NCI-H2227 (cell line): Measurements from ENCODE around the gene TEC.
"Not testable (repeated sequence)": the region's sequence is repeated elsewhere in the genome, so short reads cannot be mapped to it uniquely, and the experiment has no call there.

Source experiments
- DNase-seq: peaks from one replicate; lab custom pipeline; 2025; ENCODE audit not compliant: unreplicated experiment; lab: John Stamatoyannopoulos, UW

Gene TEC

GRCh38 chr4:48268956-48269860, at the start of gene TEC:
Gene TEC, minus strand, starts transcription at chr4:48269838. Its CDS starts 41,224 bp downstream, at chr4:48228614.
- no peak for DNase-seq

- peak; percentile 25 for DNase-seq
These were observed 46.3 kb upstream of the TEC start for GRCh38 chr4:48315728-48316630.

- not testable (repeated sequence) for DNase-seq
These were observed 45.1 kb upstream of the TEC start for GRCh38 chr4:48314746-48315145.

- DNase-seq = no peak
These were observed 42.3 kb upstream of the TEC start for GRCh38 chr4:48311896-48312295.

- no peak for DNase-seq
These were observed 39.3 kb upstream of the TEC start for GRCh38 chr4:48308901-48309300.

- no peak for DNase-seq
These were observed 37.9 kb upstream of the TEC start for GRCh38 chr4:48307528-48307927.

- no peak for DNase-seq
These were observed 35.9 kb upstream of the TEC start for GRCh38 chr4:48305508-48305907.

- no peak for DNase-seq
These were observed 30.4 kb upstream of the TEC start for GRCh38 chr4:48300004-48300403.

- no peak for DNase-seq
These were observed 29.9 kb upstream of the TEC start for GRCh38 chr4:48299560-48299959.

GRCh38 chr4:48297256-48297846, 27.7 kb upstream of the TEC start:
- no peak for DNase-seq

- no peak for DNase-seq
These were observed 26.7 kb upstream of the TEC start for GRCh38 chr4:48296365-48296764.

GRCh38 chr4:48295116-48295515, 25.5 kb upstream of the TEC start:
- no peak for DNase-seq

GRCh38 chr4:48292218-48292790, 22.7 kb upstream of the TEC start:
- not testable (repeated sequence) for DNase-seq

GRCh38 chr4:48290146-48290772, 20.6 kb upstream of the TEC start:
- DNase-seq = peak; percentile 1

GRCh38 chr4:48286060-48286459, 16.4 kb upstream of the TEC start:
- DNase-seq = not testable (repeated sequence)

- not testable (repeated sequence) for DNase-seq
These were observed 16.0 kb upstream of the TEC start for GRCh38 chr4:48285640-48286039.

- DNase-seq = no peak
These were observed 6.0 kb upstream of the TEC start for GRCh38 chr4:48275686-48276085.

GRCh38 chr4:48275247-48275646, 5.6 kb upstream of the TEC start:
- DNase-seq = no peak

GRCh38 chr4:48271626-48272025, 2.0 kb upstream of the TEC start:
- DNase-seq = no peak

GRCh38 chr4:48270951-48271473, 1.4 kb upstream of the TEC start:
- DNase-seq = no peak
